Measurements from ENCODE around the gene INHBA.

Gene INHBA

DNA sequence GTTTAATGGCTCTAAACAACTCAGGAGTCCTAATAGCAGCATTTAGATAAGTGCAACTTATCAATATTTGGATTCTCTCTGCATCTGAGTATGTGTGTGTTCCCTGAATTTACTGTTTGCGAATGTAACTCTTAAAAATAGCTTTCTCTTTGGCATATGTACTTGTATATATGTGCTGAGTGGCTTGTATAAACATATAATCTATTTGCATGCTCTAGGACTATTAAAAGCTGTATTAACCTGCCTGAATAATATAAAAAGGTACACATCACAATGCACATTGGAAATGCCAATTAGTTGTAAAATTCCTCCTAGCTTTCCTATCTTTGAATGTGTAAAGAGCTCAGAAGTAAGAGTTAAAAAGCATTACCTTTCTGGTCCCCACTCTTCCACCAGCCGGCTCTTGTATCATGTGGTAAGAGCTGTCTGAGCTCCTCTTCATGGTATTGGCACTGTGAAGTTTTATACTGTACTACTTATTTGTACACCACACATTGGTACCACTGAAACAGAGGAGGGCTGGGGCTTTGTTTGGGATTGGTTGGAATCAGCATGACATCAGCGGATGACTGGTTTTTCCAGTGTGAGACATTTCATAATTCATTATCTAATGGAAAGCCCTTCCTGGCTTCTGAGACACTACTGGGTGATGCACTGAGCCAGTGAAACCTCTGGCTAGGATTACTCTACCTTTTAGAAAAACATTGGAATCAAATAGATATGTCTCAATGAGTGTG is at the start of gene INHBA:
TSS of gene INHBA (minus strand) at position 456 of the 737 bp plus-strand sequence. CDS start 2,716 bp downstream, outside the sequence.
- peak; percentile 12 for DNase-seq (ENCODE audit: low spot score)

DNA sequence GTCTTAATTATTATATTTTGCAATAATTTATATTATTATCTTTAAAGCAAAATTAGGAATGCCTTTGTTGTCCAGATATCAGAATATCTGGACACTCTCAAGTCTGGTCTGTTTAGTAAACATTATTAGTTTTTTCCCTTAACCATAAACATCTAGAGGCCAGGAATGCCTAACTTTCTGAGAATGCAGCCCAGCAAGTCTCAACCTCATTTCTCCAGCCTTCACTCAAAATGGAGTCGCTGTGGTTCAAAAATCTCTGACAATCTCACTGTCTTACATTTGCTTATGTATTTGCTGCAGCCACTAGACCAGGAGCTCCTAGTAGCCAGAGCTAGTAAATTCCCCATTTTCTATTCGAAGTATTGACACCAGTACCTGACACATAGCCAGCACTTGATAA is 49.7 kb upstream of the INHBA start:
- DNase-seq (ENCODE audit: low spot score), result no peak

DNA sequence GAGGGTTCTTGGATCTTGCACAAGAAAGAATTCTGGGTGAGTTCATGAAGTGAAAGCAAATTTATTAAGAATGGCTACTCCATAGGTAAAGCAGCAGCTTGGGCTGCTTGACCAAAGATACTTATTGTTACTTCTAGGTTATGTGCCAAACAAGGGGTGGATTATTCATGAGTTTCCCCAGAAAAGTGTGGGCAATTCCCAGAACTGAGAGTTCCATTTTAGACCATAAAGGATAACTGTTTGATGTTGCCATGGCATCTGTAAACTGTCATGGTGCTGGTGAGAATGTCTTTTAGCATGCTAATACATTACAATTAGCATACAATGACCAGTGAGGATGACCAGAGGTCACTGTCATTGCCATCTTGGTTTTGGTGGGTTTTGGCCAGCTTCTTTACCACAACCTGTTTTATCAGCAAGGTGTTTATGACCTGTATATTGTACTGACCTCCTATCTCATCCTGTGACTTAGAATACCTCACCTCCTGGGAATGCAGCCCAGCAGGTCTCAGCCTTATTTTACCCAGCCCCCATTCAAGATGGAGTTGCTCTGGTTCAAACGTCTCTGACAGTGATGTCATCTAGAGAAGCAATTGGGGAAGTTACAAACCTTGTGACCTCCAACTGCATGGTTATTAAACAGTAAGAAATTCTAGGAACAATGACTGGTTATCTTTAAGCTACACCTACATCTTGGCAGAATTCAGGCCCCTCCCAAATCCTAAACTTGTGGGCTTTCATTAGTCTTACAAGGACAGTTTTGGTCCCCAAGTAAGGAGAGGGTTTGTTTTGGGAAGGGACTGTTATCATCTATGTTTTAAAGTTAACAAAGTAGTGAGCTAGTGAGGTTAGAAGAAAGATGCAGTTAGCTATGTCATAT is 48.0 kb upstream of the INHBA start:
- DNase-seq (ENCODE audit: low spot score), result no peak

DNA sequence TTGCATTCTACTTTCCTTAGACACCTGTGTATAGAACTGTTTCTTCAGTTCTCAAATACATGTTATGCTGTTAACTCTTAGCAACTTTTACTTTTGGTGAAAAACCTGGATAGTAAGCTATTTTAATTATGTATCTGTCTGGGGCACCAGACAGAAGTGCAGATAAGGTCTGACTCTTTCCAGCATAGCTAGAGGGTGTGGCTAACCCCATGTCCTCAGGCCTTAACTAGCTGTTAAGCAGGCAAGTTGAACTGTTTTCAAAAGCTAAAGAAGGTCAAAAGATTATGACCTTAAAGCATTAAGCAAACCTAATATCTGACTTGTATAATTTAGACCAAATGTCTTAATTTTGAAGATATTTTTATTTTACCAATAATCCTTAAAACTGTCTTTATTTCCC is 45.1 kb upstream of the INHBA start:
- no peak for DNase-seq (ENCODE audit: low spot score)

DNA sequence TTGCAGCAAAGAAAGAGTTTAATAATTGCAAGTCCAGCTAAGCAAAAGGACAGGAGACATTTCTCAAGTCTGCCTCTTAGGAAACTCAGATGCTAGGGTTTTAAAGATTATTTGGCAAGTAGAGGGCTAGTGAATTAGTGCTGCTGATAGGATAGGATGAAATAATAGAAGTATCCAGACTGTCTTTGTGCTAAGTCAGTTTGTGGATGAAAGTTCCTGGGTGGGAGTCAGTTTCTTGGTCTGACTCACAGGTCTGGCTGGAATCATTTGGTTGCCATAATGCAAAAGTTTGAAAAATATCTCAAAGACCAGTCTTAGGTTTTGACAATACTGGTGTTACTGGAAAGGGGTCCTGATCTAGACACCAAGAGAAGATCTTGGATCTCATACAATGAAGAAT is 42.6 kb upstream of the INHBA start:
- no peak for DNase-seq (ENCODE audit: low spot score)

DNA sequence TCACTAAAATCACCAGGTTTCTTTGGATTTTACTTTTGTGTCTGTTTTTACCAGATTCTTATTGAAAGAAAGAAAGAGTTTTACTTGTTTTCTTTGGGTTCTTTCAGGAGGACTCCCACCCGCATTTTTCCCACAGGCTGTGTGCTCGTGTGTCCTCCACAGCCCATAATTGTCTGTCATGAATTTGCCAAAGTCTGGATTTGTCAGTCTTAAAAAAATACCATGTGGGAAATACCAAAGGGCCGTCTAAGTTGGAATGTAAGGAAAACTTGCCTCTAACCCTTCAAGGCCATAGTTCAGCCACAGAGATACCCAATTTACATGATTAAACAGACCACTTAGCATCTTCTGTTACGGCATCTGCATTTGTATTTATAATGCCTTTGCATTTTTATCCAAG is 41.3 kb upstream of the INHBA start:
- DNase-seq (ENCODE audit: low spot score), result no peak

DNA sequence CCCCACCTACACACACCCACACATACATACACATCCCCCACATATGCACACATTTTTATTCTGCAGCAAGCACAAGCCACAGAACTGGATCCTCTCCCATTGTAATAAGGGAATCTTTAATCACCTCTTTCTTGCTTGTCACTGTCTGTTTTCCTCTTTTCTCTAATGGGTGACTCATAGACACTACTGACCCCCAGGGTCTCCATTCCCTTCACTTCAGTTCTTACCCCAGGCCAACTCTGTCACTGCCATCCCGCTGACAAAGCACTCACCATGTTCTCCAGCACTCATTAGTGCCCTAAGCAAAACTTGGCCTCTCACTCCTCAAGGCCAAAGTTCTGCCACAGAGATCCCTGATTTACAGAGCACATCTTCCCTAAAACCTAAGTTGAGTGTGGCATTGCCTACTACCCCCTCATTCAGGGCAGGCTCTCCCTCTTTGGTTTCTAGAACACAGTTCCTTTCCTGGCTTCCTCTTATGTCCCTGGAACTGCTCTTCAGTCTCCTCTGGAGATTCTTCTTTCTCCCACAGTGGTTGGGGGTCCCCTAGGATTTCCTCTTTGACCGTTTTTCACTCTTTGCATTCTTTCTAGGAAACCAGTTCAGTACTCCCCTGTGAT is 39.6 kb upstream of the INHBA start:
- no peak for DNase-seq (ENCODE audit: low spot score)

DNA sequence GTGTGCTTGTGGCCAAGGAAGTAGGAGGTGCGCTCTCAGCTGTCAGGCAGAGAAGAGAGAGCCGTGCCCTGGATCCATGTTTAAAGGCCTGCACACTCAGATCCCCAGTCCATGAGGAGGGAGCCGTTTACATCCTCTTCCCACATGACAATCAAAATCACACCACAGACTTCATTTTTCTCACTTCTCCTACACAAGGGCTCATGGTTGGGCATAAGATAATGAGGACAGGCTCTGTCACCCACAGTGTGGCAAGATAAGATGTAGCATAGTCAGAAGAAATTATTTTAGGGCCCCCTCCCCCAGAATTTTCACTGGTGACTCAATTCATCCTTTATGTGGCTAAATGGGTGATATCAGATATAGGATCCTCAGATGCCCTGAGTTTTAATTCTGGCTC is 35.9 kb upstream of the INHBA start:
- DNase-seq (ENCODE audit: low spot score), result no peak

DNA sequence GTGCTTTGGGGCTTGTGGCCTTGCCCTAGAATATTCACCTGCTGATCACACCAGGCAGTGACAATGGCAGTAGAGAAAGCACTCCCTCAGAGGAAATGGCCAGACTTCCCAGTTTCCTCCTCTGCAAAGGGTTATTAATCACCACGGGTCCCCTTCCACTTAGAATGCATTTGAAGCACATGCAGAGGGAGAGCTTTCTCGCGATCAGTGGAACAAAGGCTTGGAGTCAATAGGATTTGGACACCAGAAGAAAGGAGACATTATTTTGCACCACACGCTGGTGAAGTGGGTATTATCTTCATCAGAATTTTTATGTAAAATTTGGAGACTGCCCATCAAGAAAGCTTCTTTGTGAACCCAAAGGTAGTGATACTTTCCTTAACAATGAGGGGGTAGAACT is 35.4 kb upstream of the INHBA start:
- DNase-seq (ENCODE audit: low spot score), result no peak

DNA sequence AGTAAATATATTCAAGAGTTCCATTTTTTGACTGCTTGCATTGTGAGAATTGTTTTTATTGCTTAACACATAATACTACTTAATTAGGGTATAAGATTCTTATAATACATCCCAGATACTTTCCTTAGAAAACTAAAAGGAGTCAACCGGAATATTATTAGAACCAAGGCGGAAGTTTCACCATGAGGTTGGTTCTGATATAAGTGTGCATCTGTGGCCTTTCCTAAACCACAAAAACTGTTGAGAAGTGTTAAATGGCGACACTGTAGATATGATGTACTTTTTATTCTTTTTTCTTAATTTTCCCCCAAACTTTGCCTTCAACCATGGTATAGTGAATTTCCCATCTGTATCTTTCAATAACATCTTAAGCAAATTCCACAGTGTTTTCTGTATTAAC is 32.3 kb upstream of the INHBA start:
- DNase-seq (ENCODE audit: low spot score), result no peak

DNA sequence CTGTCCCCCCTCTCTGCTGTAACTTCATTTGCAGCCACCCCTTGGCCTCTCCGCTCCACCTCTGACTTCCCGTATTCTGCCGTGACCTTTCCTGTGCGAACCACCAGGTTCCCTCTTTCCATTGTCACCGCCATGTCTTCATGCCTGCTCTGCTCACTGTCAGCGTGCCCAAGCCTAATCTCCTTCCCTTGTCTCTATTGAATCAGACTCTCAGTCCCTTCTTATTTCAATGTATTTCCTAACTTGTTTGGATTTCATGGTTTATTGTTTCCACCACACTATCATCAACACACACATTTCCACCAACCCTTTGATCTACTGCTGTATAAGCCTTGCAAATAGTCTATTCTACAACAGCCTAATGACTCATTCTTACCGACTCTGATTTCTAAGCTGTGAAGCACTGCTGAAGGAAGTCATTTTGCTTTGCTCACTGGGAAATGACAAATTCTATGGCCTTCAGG is 30.0 kb upstream of the INHBA start:
- peak; percentile 92 for DNase-seq (ENCODE audit: low spot score)

DNA sequence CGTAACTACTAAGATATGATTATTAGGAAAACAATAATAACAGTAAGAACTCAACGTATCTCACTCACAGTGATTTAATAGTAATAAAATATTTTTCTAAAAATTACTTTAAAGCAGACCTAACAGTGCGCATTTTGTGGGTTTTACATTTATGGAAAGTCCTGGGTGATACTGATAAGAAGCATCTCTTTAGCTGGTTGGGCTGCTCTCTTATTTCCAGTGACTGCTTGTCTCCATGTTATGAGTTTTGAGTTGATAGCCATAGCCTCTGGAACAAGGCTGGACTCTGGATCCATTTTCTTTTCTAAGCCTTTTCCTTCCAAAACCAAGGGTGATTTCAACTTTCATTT is 29.5 kb upstream of the INHBA start:
- DNase-seq (ENCODE audit: low spot score), result no peak

DNA sequence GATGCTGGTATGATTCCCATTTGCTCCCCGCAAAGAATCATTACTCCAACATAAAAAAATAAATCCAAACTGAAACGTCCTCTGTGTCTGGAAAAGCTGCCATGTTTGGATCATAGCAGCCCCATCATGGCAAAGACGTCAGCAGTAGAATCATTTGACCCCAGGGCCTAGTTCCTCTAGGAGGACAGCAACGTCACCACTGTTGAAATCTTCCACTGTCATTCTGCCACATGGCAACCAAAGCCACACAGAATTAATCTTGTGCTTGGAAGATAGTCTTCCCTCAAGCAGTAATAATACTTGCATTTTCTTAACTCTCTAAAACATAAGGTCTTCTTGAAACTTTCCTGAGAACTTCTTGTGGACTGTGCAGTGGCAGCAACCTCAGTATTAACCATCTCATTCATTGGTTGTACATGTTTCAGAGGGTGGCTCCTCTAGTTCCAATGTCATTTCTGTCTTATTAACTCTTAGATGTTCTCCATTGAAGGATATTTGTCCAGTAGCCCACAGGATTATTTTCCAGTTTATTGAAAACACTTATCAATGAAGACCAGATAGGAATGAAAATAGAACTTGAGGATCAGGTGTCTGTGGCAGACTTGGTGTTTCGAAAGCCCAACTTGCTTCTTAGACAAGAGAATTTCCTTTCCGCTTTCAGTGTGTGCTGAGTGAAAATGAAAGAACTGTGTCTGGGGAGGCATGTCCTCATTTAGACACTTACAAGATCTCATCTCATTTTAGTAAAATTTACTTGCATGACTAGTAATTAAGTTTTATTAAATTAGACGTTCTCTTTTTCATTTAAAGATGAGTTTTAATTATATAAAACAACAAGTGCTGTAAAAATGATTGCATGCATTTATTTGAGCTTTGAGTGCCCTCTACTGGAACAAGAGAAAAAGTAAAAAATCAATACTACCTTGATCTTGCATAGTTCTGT is 28.9 kb upstream of the INHBA start:
- DNase-seq (ENCODE audit: low spot score), result peak; percentile 40

DNA sequence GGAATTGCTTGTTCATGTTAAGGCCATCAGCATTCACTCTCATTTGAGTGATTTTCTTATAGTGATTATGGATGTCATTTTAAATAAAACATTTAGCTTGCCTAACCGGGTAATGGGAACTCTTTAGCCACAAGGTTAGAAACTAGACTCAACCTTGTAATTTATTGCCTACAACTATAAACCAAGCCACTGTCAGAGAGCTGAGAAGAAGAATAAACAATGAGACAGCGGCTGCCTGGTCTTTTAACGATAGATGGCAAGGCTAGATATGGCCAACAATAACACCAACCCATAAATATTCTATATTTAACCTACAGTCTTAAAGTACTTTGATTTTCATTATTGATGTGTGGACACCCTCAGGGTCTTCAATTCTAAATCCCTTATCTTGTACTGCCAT is 27.8 kb upstream of the INHBA start:
- DNase-seq (ENCODE audit: low spot score), result no peak

DNA sequence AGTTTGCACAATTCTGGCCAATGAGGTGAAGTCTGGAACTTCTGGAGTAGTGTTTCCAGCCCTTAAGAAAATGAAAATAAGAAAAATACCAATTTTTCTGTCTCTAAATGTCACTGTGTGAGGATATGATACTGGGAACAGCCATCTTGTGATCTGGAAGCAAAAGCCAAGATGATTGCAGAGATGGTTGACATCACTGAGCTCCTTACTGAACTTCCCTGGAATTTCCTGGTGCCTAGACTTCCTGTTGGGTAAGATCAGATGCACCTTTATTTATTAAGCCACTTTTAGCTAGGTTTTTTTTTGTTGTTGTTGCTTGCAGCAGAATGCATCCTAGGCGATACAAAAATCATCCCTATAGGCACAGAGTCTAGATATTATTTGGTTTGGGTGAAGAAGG is 27.3 kb upstream of the INHBA start:
- DNase-seq (ENCODE audit: low spot score), result no peak

DNA sequence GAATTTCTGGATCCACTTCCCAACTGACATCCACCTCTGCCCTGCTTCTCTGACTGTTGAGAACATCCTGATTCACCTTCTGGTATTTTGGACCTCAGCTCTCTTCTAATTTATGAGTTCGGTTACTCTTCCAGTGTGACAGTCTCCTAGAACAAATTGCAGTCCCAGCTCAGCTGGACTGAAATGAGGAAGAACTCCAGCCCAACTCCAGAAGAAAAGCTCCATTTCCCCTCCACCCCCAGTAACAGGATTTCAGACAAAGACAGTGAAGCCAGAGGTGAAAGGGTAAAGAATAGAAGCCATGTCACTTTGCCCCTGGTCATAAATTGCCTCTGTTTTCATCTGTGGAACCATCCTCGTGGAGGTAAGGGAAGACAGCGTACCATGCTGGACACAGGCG is 26.2 kb upstream of the INHBA start:
- no peak for DNase-seq (ENCODE audit: low spot score)

DNA sequence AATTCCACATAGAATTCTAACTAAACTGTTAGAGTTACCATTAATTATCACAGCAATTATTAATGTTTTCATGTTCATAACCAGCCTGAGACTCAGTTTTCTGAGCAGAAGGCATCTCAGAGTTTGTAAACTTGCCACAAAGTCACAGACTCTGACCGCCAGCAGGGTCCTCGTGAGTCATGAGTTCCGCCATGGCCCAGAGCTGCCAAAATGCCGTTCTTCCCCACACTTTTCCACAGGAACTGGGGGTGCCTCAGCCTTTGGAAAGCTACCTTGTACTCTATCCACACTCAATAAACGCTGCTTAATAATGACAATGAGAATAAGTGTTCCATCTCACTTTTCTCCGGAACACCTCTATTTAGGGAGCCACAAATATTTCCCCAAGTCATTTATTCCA is 22.1 kb upstream of the INHBA start:
- no peak for DNase-seq (ENCODE audit: low spot score)

DNA sequence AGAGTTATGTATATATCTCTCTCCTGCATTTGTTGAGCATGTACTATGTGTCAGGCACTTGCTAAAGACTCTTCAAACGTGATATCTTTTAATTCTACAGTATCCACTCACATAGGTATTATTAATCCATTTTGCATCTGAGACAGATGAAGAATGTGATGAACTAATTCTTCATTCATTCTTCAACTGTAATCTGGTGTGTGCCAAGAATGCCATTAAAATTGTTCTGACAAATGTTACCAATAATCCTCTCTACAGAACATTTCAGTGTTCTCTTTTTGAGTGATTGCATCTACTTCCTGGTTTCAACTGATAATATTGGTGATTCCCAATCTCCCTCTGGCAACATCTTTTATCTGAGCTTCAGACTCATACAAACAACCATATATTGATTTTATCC is 18.0 kb upstream of the INHBA start:
- no peak for DNase-seq (ENCODE audit: low spot score)

DNA sequence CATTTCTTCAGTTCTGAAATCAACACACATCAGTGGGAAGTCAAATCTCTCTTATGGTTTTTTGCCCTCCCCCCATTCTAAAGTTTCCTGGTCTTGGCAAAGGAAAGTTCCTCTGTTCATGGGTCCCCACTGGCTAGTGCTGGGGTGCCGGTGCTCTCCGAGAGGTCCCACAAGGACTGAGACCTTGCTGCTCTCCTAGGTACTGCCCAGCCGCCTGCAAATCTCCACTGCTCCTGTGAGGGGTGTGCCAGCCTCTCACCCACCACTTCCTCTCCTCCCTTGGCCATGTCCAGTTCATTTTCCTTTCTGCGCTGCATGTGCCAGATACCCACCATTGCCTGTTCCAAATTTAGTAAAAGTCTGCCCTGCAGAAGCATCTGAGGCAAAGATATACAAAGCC is 17.2 kb upstream of the INHBA start:
- no peak for DNase-seq (ENCODE audit: low spot score)

DNA sequence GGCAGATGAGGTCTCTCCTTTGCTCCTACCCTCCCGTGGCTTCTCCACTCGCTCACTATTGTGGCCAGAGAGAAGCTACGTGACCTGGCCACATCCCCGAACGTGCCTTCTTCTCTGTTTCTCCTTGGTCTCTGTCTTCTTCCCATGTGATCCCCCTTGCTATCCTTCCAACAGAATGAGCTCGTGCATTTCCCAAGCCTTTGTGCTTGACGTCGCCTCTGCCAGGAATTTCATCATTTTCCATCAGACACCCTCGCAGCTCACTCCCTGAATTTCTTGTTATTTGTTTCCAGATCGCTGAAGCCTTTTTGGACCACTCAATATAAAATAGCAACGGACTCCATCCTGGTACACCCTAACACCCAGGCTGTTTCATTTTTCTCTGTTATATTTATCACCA is 13.8 kb upstream of the INHBA start:
- DNase-seq (ENCODE audit: low spot score), result no peak

DNA sequence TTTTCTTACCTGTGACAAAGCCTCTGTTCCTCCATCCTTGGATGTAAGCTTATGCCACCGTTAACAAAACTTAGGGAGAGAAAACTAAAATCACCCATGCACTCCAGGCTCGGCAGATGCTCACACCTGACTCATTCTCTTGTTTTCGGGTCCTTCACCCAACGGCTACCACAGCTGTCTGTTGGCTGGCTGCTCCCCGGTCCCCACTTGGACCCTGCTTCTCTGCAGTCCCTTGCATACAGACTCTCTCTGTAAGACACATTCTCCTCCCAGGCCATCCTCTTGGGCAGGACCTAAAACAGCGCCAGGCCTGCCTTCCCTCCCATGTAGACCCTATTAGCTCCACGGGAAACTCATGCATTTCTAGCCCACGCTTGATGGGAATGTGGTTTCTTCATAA is 12.1 kb upstream of the INHBA start:
- no peak for DNase-seq (ENCODE audit: low spot score)
